Activated naive CD8-positive, alpha-beta T cell treated with anti-CD3 and anti-CD28 coated beads, Interleukin-2, amount 10 ng/mL, durations not matched to agents 7 days and 5 days (primary cell): ENCODE data around the gene LRRC70. TPM values are rescaled to one million over a fixed set of nuclear protein-coding genes. Genes with fewer than 3 reads are reported as not detected.
"Not testable (repeated sequence)": the region's sequence is repeated elsewhere in the genome, so short reads cannot be mapped to it uniquely, and the experiment has no call there.

Experiments
- ATAC-seq: fragments of 150-1000 bp; cut with Tn5 transposase; one replicate; pipeline ENCODE4 v1.10.0; 2021; ENCODE audit warnings: low read depth, moderate library complexity
- POLR2A ChIA-PET: fragments of 350-600 bp; sonication (Branson Sonifier 250); formaldehyde crosslinking; loops from one replicate; lab custom pipeline; 2021; ENCODE audit warnings: antibody characterized with exemption; lab: Charles Lee
- DNase-seq: peaks from one replicate; pipeline ENCODE4 v3.0.0; 2021
- H3K27ac Mint-ChIP-seq: one replicate; pipeline ENCODE4 v1.8.0; 2022; ENCODE audit warnings: mild to moderate bottlenecking, mixed read lengths
- H3K27me3 Mint-ChIP-seq: one replicate; pipeline ENCODE4 v1.8.0; 2022; ENCODE audit warnings: mild to moderate bottlenecking, moderate library complexity, mixed read lengths
- H3K36me3 Mint-ChIP-seq: one replicate; pipeline ENCODE4 v1.8.0; 2021; ENCODE audit warnings: mild to moderate bottlenecking, mixed read lengths
- H3K4me1 Mint-ChIP-seq: one replicate; pipeline ENCODE4 v1.8.0; 2021; ENCODE audit warnings: mixed read lengths
- H3K4me3 Mint-ChIP-seq: one replicate; pipeline ENCODE4 v1.8.0; 2022; ENCODE audit warnings: mild to moderate bottlenecking, moderate library complexity, mixed read lengths
- H3K9me3 Mint-ChIP-seq: one replicate; pipeline ENCODE4 v1.8.0; 2021; ENCODE audit warnings: mixed read lengths
- total RNA-seq, 2 experiments: library from RNA; stranded (reverse); gene quantifications; one replicate each; pipeline ENCODE4 v1.2.3, GENCODE V29; 2021

LRRC70 gene
- total RNA-seq, 2 experiments from 2014 or later = 0.71 to 0.86 TPM

DNA sequence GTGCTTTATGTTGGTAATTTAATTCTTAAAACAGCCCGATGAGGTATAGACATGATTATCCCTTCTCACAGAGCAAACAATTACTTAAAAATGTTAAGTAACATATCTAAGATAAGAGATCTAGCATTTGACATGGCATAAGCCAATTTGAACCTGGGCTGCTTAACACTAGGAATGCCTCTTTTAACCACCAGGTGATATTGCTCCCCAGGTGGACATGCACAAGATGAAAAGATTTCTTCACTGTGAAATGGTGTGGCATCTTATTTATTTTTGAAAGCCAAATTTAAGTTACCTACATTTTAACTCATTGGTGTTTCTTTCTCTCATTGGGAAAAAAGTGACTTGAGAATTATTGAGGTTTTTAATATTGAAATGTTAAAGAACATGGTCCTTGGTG lies 15.8 kb upstream of the LRRC70 start:
- H3K4me3 Mint-ChIP-seq = no peak overlapping the region
- ATAC-seq (no peak), DNase-seq (no peak)
- H3K27ac Mint-ChIP-seq = no peak overlapping the region
- no peaks in the 10 kb centered on the region for H3K27me3 Mint-ChIP-seq
- POLR2A ChIA-PET = no interaction called here
- H3K36me3 Mint-ChIP-seq = peaks cover 32% of the 10 kb centered on the region
- no peaks in the 10 kb centered on the region for H3K4me1 Mint-ChIP-seq
- H3K9me3 Mint-ChIP-seq = peaks cover 13% of the 10 kb centered on the region

DNA sequence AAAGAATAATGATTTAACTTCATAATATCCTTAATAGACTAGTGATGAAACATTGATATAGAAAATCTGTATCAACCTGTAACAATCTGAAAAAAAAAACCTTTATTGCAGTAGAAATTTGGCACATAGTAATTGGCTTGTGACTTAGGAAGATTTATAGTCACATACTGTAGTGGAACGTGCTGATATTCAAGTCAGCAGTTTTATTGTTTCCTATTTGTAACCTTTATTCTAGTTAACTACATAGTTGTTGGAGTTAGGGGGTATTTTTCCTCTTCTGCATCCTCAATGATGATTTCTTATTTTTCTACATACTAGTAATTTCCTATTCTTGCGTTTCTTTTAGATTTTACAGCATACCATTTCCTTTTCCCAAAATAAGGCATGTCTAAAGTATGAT lies 14.5 kb upstream of the LRRC70 start:
- Mint-ChIP-seq H3K9me3 (peaks cover 16% of the 10 kb centered on the region), H3K36me3 (peaks cover 40% of the 10 kb centered on the region), H3K27ac (no peak overlapping the region), H3K4me1 (no peaks in the 10 kb centered on the region), H3K27me3 (no peaks in the 10 kb centered on the region), H3K4me3 (no peak overlapping the region)
- POLR2A ChIA-PET = no interaction called here
- DNase-seq (no peak), ATAC-seq (no peak)

DNA sequence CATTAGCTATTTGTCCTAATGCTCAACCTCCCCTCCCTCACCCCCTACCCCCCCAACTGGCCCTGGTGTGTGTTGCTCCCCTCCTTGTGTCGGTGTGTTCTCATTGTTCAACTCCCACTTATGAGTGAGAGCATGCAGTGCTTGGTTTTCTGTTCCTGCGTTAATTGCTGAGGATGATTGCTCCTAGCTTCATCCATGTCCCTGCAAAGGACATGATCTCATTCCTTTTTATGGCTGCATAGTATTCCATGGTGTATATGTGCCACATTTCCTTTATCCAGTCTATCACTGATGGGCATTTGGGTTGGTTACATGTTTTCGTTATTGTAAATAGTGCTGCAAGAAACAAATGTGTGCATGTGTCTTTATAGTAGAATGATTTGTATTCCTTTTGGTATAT lies 12.9 kb upstream of the LRRC70 start:
- peaks cover 48% of the 10 kb centered on the region for H3K36me3 Mint-ChIP-seq
- DNase-seq, H3K4me3 Mint-ChIP-seq, H3K4me1 Mint-ChIP-seq, POLR2A ChIA-PET, H3K27me3 Mint-ChIP-seq, ATAC-seq, H3K27ac Mint-ChIP-seq: not testable (repeated sequence)
- peaks cover 16% of the 10 kb centered on the region for H3K9me3 Mint-ChIP-seq

DNA sequence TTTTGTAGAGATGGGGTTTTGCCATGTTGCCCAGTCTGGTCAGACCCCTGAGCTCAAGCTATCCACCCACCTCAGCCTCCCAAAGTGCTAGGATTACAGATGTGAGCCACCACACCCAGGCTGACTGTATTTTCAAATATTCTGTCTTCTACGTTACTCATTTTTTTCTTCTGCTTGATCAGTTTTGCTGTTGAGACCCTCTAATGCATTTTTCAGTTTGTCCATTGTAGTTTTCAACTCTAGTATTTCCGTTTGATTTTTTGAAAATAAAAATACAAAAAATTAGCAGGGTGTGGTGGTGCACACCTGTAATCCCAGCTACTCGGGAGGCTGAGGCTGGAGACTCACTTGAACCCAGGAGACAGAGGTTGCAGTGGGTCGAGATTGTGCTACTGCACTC lies 10.5 kb upstream of the LRRC70 start:
- Mint-ChIP-seq H3K27ac (no peak overlapping the region), H3K9me3 (peaks cover 16% of the 10 kb centered on the region), H3K27me3 (no peaks in the 10 kb centered on the region), H3K4me1 (no peaks in the 10 kb centered on the region), H3K36me3 (peaks cover 44% of the 10 kb centered on the region), H3K4me3 (no peak overlapping the region)
- no peak for DNase-seq
- POLR2A ChIA-PET = no interaction called here
- no peak for ATAC-seq

DNA sequence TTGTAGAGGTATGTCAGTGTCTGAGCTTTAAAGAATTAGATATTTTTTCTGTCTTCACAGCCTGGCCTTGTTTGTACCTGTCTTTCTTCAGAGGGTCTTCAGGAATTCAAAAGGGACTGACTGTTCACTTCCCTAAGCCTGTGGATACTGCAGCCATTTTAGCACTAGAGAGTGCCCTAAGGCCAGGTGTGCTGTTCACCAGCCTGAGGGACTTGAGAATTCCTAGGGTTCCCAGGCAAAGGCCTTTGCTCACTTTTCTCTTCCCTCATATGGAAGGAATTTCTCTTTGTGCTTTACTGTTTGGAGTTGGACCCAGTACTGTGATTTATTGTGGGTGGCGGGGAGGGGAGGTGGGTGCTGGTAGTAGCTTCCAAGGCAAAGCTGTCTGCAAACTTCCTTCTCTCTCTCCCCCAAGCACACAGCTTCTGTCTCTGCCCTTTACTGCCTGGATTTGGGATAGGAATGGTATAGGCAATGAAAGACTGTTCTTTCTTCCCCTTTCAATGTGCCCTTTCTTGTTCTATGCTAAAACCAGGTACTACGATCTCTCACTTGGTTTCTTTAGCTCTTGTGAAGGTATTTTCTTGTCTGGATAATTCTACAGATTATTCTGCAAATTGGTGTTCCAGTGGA lies 9.7 kb upstream of the LRRC70 start:
- POLR2A ChIA-PET = interaction anchor here (0.7 kb wide), 1 partner anchor 54 kb away, joined by 6 read pairs; no protein-coding TSS in a partner anchor
- no peak for ATAC-seq
- no peaks in the 10 kb centered on the region for H3K27me3 Mint-ChIP-seq
- H3K27ac Mint-ChIP-seq = no peak overlapping the region
- H3K36me3 Mint-ChIP-seq = peaks cover 44% of the 10 kb centered on the region
- DNase-seq = no peak
- H3K9me3 Mint-ChIP-seq = peaks cover 16% of the 10 kb centered on the region
- H3K4me1 Mint-ChIP-seq = no peaks in the 10 kb centered on the region
- no peak overlapping the region for H3K4me3 Mint-ChIP-seq

DNA sequence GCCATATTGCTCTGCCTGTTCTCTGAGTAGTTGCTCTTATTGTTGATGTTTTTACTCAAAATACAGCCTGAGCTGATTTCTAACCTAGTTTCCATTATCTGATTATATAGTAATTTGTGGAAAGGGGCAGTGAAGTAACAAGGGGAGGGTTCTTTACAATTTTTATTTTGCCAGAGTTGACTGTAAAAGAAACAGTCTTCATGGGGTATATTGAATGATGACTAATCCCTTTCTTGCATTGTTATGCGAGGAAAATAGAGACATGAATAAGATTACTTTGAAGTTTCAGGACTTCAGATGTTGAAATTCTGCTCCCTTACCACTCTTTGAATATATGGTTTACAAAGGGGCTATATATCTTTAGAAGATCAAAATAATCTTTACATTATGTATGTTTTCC lies 9.1 kb upstream of the LRRC70 start:
- H3K9me3 Mint-ChIP-seq = peaks cover 16% of the 10 kb centered on the region
- no peak overlapping the region for H3K4me3 Mint-ChIP-seq
- no peak for ATAC-seq
- H3K36me3 Mint-ChIP-seq = peaks cover 43% of the 10 kb centered on the region
- no peak for DNase-seq
- no peak overlapping the region for H3K27ac Mint-ChIP-seq
- POLR2A ChIA-PET = no interaction called here
- H3K27me3 Mint-ChIP-seq = no peaks in the 10 kb centered on the region
- no peaks in the 10 kb centered on the region for H3K4me1 Mint-ChIP-seq

DNA sequence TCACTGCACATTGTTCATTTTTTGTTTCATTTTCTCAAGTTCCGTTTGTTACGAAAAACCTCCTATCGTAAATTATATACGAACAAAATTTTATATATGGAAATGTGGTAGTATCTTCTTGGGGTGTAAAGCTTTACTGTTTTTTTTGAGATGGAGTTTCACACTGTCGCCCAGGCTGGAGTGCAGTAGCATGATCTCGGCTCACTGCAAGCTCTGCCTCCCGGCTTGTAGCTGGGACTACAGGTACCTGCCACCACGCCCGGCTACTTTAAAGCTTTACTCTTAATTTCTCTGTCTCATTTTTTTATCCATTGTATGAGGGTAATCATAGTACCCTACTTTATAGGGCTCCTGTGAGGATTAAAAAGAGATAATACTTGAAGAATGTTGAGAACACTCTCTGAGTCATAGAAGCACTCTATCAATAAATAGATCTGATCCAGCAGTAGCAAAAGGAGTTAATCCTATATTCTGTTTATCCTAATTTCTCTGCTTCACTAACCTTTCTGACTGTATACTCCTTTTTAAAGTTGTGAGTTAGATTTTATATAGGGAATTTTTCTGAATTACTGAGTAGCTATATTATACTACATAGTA lies 5.6 kb upstream of the LRRC70 start:
- POLR2A ChIA-PET = no interaction called here
- ATAC-seq (no peak), DNase-seq (no peak)
- Mint-ChIP-seq H3K27ac (no peak overlapping the region), H3K4me3 (no peak overlapping the region), H3K9me3 (peaks cover 1% of the 10 kb centered on the region), H3K27me3 (no peaks in the 10 kb centered on the region), H3K4me1 (peaks cover 9% of the 10 kb centered on the region), H3K36me3 (peaks cover 21% of the 10 kb centered on the region)

DNA sequence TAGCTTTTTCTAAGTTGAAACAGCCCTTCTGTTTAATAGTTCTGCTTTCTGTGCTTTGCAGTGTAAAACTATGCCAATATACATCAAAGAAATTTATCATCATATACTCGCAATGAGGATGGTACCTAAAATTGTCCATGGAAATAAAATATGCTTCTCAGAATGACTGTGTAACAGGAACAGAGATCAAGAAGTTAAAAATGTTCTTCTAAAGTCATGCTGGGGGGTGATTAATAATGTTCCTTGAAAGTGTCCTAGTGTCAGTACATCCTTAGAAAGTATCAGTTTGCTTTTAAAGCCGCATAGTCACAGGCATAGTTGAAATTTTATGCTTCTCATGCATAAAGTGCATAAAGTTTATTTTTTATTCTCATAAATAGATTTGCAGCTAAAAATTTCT lies 4.0 kb upstream of the LRRC70 start:
- no peaks in the 10 kb centered on the region for H3K9me3 Mint-ChIP-seq
- no peak overlapping the region for H3K27ac Mint-ChIP-seq
- H3K27me3 Mint-ChIP-seq = no peaks in the 10 kb centered on the region
- ATAC-seq (no peak), DNase-seq (no peak)
- POLR2A ChIA-PET = no interaction called here
- peaks cover 10% of the 10 kb centered on the region for H3K36me3 Mint-ChIP-seq
- H3K4me3 Mint-ChIP-seq = no peak overlapping the region
- peaks cover 11% of the 10 kb centered on the region for H3K4me1 Mint-ChIP-seq

DNA sequence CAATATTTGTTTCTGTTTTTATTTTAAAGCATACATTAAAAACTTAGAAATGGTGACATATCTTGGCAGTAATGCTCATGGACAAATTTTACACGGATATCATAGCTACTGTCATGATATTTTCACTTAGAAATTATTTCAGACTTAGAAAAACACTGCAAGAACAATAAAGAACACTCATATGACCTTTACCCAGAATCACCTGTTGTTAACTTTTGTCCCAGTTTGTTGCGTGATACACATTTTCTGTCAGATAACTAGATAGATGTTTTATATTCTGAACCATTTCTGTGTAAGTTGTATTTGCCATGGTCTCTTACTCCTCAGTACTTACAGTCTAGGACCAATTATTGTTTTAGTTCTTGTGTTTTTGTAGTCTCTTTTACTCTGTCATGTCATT lies 3.6 kb upstream of the LRRC70 start:
- no peaks in the 10 kb centered on the region for H3K27me3 Mint-ChIP-seq
- H3K4me3 Mint-ChIP-seq = no peak overlapping the region
- H3K36me3 Mint-ChIP-seq = peaks cover 10% of the 10 kb centered on the region
- no peak for ATAC-seq
- POLR2A ChIA-PET = no interaction called here
- no peaks in the 10 kb centered on the region for H3K9me3 Mint-ChIP-seq
- H3K4me1 Mint-ChIP-seq = peaks cover 11% of the 10 kb centered on the region
- DNase-seq = no peak
- no peak overlapping the region for H3K27ac Mint-ChIP-seq

DNA sequence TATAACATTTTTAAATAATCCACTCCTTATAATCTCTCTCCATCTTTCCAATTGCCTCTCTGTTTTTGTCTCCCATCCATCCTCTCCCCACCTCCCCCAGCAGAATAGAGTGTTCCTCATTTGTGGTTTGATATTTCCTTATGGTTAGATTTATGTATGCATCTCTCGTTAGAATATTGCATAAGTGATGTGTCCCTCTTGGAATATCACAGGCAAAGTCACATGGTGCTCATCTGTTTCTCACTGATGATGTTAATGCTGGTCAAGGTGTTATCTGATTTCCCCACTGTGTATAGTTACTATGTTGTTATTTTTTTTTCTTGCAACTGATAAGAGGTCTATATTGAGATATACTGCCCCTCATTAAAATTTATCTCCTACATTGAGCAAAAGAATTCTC lies 3.1 kb upstream of the LRRC70 start:
- ATAC-seq (no peak), DNase-seq (no peak)
- Mint-ChIP-seq H3K36me3 (peaks cover 7% of the 10 kb centered on the region), H3K4me3 (no peak overlapping the region), H3K4me1 (peaks cover 11% of the 10 kb centered on the region), H3K27ac (no peak overlapping the region), H3K9me3 (no peaks in the 10 kb centered on the region), H3K27me3 (no peaks in the 10 kb centered on the region)
- POLR2A ChIA-PET = no interaction called here

DNA sequence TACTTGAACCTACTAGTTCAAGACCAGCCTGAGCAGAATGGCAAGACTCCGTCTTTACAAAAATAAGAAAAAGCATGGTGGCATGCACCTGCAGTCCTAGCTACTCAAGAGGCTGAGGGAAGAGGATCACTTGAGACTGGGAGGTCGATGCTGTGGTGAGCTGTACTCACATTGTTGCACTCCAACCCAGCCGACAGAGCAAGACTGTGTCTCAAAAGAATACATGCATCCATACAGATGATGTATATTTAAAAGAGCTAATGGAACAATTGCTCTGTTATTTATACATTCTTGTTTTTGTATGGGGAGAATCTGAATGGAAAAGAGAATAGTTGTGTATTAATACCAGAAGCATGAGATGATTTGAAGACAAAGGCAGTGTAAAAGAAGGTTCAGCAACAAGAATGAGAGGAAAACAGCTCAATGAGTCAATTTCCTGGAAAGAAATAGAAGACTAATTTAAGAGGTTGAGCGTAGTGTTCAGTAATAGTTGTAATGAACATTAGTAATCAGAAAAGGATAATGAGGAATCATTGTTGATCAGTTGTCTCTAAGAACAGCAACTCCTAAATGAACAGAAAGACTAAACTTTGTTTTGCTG lies 1.9 kb upstream of the LRRC70 start:
- peaks cover 13% of the 10 kb centered on the region for H3K4me1 Mint-ChIP-seq
- H3K9me3 Mint-ChIP-seq = no peaks in the 10 kb centered on the region
- DNase-seq (no peak), ATAC-seq (no peak)
- H3K4me3 Mint-ChIP-seq = no peak overlapping the region
- POLR2A ChIA-PET = no interaction called here
- H3K27me3 Mint-ChIP-seq = no peaks in the 10 kb centered on the region
- no peak overlapping the region for H3K27ac Mint-ChIP-seq
- peaks cover 10% of the 10 kb centered on the region for H3K36me3 Mint-ChIP-seq

DNA sequence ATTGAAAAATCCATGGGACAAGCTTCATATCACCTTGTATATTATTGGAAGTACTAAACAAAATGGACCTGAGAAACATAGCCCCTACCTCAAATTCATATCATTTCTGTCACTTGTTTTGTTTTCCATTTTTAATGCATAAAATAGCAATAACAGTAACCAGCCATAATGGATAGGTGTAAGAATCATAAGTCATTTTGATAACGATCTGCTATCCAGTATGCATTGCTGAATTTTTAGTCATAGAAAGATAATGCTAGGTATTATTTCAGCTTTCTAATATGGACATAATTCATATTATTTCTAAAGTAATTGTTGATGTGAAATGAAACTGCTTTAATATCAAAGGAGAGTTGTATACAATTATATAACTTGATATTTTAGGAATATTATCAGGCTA lies 1.1 kb upstream of the LRRC70 start:
- Mint-ChIP-seq H3K9me3 (no peaks in the 10 kb centered on the region), H3K27me3 (no peaks in the 10 kb centered on the region), H3K36me3 (peaks cover 13% of the 10 kb centered on the region), H3K4me3 (no peak overlapping the region), H3K4me1 (peaks cover 14% of the 10 kb centered on the region), H3K27ac (no peak overlapping the region)
- DNase-seq (no peak), ATAC-seq (no peak)
- POLR2A ChIA-PET = interaction anchor here (1.4 kb wide), 1 partner anchor 272 kb away, joined by 5 read pairs; the partner anchor contains the start of gene KIF2A

DNA sequence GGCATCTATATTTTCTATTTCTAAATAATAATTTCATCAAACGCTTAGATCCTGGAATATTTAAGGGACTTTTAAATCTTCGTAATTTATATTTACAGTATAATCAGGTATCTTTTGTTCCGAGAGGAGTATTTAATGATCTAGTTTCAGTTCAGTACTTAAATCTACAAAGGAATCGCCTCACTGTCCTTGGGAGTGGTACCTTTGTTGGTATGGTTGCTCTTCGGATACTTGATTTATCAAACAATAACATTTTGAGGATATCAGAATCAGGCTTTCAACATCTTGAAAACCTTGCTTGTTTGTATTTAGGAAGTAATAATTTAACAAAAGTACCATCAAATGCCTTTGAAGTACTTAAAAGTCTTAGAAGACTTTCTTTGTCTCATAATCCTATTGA lies 1.1 kb downstream of the LRRC70 start:
- H3K36me3 Mint-ChIP-seq = peaks cover 13% of the 10 kb centered on the region
- ATAC-seq (no peak), DNase-seq (no peak)
- POLR2A ChIA-PET = no interaction called here
- no peaks in the 10 kb centered on the region for H3K9me3 Mint-ChIP-seq
- H3K27me3 Mint-ChIP-seq = no peaks in the 10 kb centered on the region
- no peak overlapping the region for H3K27ac Mint-ChIP-seq
- H3K4me1 Mint-ChIP-seq = peaks cover 14% of the 10 kb centered on the region
- H3K4me3 Mint-ChIP-seq = no peak overlapping the region
